ENCODE measurements around the gene ZNF827.

DNA sequence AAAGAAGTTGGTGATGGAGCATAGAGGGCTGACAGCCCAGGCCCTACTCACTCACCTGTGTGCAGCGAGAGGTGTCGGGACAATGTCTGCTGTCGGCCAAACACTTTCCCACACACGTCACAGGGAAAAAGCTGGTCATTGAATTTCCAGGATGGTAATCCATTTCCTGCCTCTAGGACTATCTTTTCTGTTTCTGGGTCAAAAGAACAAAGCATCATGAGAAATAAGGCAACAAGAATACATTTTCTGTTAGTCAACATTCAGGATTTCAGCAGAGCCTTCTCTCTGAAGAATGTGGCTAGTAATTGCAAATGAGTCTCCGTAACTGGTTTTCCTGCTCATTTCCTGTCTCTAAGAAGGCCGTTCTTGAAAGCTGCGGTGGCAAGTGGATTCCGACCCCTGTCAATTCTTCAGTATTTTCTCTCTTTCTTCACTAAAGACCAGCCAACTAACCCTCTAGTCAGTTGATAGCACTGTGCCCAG lies 159.3 kb downstream of the ZNF827 start:
- no peak for TF ChIP-seq CTCF (tag by site-specific recombination; IDR thresholded peaks at IDR 0.05)
- TF ChIP-seq, protein P1, sequence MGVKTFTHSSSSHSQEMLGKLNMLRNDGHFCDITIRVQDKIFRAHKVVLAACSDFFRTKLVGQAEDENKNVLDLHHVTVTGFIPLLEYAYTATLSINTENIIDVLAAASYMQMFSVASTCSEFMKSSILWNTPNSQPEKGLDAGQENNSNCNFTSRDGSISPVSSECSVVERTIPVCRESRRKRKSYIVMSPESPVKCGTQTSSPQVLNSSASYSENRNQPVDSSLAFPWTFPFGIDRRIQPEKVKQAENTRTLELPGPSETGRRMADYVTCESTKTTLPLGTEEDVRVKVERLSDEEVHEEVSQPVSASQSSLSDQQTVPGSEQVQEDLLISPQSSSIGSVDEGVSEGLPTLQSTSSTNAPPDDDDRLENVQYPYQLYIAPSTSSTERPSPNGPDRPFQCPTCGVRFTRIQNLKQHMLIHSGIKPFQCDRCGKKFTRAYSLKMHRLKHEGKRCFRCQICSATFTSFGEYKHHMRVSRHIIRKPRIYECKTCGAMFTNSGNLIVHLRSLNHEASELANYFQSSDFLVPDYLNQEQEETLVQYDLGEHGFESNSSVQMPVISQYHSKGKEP (tag by site-specific recombination; IDR thresholded peaks at IDR 0.05), result no peak
- TF ChIP-seq ZNF184 (tag by site-specific recombination; IDR thresholded peaks at IDR 0.05), result no peak
- no peak for TF ChIP-seq ZNF274 (IDR thresholded peaks at IDR 0.05; ENCODE audit: low read length)
- no peak for TF ChIP-seq ZNF274 (tag by site-specific recombination; IDR thresholded peaks at IDR 0.05; ENCODE audit: borderline replicate concordance)
- no peak for TF ChIP-seq KLF17 (tag by site-specific recombination; IDR thresholded peaks at IDR 0.05)
- TF ChIP-seq ZNF416 (tag by site-specific recombination; IDR thresholded peaks at IDR 0.05), result no peak
- no peak for TF ChIP-seq ZNF600 (tag by site-specific recombination; IDR thresholded peaks at IDR 0.05)
- TF ChIP-seq ZNF140 (tag by site-specific recombination; IDR thresholded peaks at IDR 0.05), result no peak

Measured in HEK293 (cell line).